GM12873 (cell line): Measurements from ENCODE around the gene SLC34A3.

ENCODE experiments used
- TF ChIP-seq, protein P1 (sequence below): IDR thresholded peaks from 2 replicates; pipeline ENCODE4 v1.5.1; 2012; ENCODE audit warnings: low read depth, mild to moderate bottlenecking, moderate library complexity, low read length, control low read depth; ENCODE audit not compliant: insufficient read depth; ENCODE audit errors: missing control alignments

Gene SLC34A3

DNA sequence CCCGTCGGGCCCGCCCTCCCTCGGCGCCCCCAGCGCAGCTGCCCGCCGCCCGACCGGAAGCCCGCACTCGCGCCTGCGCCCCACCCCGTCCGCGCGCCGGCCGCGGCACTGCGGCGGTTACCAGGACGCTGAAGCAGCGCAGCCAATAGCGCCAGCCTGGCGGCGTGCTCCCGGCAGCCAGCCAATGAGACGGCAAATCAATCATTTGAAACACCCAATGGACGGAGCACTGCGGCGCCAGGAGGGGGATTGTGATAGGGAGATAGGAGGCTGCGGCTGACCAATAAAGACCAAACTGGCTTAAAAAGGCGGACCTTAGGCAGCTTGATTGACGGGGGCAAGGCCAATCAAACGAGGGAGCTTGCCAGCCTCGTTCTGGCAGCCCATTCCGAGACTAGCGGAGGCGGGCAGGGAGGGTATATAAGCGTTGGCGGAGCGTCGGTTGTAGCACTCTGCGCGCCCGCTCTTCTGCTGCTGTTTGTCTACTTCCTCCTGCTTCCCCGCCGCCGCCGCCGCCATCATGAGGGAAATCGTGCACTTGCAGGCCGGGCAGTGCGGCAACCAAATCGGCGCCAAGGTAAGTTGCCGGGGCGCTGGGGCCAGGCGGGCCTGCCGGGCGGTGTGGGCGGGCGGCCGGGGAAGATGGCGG is 10.3 kb downstream of the SLC34A3 start, which contains the start of gene TUBB4B:
TUBB4B (plus strand) TSS at position 447 of the 649 bp plus-strand sequence; CDS start at position 521, 74 bp downstream.
- TF ChIP-seq, protein P1, sequence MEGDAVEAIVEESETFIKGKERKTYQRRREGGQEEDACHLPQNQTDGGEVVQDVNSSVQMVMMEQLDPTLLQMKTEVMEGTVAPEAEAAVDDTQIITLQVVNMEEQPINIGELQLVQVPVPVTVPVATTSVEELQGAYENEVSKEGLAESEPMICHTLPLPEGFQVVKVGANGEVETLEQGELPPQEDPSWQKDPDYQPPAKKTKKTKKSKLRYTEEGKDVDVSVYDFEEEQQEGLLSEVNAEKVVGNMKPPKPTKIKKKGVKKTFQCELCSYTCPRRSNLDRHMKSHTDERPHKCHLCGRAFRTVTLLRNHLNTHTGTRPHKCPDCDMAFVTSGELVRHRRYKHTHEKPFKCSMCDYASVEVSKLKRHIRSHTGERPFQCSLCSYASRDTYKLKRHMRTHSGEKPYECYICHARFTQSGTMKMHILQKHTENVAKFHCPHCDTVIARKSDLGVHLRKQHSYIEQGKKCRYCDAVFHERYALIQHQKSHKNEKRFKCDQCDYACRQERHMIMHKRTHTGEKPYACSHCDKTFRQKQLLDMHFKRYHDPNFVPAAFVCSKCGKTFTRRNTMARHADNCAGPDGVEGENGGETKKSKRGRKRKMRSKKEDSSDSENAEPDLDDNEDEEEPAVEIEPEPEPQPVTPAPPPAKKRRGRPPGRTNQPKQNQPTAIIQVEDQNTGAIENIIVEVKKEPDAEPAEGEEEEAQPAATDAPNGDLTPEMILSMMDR, result no peak

DNA sequence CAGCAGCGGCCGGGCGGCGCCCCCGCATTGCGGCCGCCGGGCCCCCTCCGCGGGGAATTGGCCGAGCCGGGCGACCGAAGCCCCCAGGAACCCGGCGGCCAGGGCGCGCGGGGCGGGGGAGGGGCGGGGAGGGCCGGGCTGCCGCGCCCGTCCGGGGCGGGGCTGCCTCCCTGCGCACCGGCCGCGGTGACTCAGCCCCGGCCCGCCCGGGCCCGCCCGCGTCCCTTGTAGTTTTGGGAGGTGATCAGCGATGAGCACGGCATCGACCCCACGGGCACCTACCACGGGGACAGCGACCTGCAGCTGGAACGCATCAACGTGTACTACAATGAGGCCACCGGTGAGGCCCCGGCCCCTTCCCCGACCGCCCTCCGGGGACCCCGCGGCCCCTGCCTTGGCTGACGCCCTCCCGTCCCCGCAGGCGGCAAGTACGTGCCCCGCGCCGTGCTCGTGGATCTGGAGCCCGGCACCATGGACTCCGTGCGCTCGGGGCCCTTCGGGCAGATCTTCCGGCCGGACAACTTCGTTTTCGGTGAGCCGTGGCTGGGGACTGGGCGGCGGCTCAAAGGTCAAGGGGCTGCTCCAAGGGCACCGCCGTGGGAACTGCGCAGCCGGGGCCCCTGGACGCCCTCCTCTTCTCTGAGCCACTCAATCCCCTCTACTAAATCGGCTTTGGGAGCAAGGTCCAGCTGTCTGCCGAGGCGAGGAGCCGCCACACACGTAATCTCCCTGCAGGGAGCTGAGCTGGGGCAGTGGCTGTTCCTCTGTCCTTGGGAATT is 11.0 kb downstream of the SLC34A3 start:
- TF ChIP-seq, protein P1, result no peak

DNA sequence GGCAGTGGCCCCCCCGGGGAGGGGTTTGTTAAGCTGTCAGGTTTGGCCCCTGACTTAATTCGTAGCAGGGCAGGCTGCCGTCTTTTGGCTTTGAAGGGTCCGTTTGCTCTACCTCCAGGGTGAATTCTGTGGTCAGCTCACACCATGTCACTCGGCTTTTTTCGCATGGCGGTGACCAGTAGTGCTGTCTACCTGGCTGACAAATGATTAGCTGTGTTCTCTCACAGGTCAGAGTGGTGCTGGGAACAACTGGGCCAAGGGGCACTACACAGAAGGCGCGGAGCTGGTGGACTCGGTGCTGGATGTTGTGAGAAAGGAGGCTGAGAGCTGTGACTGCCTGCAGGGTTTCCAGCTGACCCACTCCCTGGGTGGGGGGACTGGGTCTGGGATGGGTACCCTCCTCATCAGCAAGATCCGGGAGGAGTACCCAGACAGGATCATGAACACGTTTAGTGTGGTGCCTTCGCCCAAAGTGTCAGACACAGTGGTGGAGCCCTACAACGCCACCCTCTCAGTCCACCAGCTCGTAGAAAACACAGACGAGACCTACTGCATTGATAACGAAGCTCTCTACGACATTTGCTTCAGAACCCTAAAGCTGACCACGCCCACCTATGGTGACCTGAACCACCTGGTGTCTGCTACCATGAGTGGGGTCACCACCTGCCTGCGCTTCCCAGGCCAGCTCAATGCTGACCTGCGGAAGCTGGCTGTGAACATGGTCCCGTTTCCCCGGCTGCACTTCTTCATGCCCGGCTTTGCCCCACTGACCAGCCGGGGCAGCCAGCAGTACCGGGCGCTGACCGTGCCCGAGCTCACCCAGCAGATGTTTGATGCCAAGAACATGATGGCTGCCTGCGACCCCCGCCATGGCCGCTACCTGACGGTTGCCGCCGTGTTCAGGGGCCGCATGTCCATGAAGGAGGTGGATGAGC is 11.8 kb downstream of the SLC34A3 start:
- TF ChIP-seq, protein P1, result no peak

DNA sequence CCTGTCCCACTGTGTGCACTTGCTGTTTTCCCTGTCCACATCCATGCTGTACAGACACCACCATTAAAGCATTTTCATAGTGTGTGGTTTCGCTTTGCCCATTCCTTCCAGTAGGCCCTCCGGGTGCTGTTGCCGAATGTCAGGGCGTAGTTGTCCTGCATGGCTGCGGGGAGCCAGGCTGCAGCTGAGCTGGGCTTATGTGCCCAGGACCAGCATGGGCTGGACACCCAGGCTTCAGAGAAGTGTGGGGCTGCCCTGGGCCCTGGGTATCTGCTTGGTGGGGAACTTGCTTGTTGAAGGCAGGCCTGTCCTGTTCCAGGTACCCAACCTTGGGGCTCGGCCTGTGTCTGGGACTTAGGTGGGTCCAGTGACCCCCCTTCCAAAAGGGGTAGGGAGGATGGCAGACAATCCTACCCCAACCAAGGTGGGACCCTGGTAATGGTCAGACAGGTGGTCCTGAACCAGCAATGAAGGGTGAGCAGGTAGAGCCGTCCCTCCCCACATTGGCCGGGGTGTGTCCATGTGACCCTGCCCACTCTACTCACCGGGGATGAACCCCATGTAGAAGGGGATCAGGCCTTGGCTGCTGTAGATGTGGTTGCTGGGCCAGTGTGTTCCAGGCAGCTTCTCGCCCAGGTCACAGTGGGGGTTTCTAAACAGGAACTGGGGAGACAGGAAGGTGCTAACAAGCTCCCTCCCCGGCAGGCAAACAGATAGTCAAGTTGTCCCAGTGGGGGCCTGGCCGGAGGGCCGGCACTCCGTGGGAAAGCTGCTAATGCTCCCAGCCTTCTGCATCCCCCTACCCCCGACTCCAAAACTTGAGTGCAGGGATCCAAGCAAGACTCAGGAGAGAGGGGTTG is 13.2 kb downstream of the SLC34A3 start:
- TF ChIP-seq, protein P1, result no peak

DNA sequence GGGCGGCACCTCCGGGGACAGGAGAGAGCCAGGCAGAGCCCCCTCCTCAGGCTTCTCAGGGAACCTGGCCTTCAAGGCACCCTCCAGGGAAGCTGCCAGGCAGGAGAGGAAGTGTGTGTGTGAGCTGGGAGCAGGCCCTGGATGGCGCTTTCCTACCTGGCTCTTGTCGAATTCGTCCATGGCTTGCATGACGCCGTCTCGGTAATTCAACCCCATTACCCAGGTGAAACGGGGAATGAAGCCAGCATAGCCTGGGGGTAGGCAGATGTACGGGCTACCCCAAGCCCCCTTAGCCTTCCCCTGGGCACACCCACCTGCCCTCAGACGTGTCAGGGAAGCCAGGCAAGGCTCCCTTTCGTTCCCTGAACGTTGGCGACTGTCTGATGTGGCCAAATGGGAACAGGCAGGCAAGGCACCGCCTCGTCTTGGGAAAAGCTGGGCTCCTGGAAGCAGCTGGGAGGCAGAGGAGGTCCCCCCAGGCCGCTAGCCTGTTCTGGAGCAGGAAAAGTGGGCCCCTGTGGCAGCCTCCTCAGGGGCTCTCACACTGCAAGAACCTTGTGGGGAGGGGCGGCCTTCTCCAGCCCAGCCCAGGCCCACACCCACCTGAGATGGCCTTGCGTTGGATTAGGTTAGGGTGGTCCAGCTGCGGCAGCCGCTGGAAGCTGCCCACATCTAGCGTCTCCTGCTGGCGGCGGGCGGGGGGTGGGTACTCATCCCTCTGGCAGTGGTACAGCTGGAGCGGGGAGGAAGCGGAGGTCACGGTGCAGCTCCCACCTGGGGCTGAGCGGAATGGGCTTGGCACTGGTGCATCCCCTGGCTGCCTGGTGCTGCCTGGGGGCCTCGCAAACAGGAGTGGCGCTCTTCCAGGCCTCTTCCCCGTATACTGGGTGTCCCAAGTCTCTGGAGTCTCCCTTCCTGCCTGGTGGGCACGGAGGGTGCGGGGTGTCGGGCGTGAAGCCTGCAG is 14.1 kb downstream of the SLC34A3 start:
- TF ChIP-seq, protein P1, result no peak
